H1 (cell line): ENCODE measurements around the gene RABEP2. TPM values are rescaled to one million over a fixed set of nuclear protein-coding genes. Genes with fewer than 3 reads are reported as not detected.

Experiments used
- CTCF ChIA-PET: fragments of 300-600 bp; sonication (Branson Sonifier 250); formaldehyde crosslinking; loops from one replicate; lab custom pipeline; 2021; ENCODE audit not compliant: partially characterized antibody; lab: Charles Lee
- POLR2A ChIA-PET: fragments of 300-600 bp; sonication (Branson Sonifier 250); formaldehyde crosslinking; loops from one replicate; lab custom pipeline; 2021; ENCODE audit warnings: inconsistent platforms; ENCODE audit not compliant: partially characterized antibody; lab: Charles Lee
- DNase-seq, 2 experiments: peaks; one replicate each; pipeline versions ENCODE4 v3.0.0 to v3.0.0-alpha.2; 2010 to 2022; ENCODE audit warnings: low spot score in 2 of 2, low read depth in 1 of 2, mixed read lengths in 1 of 2
- FAIRE-seq: peaks from 2 replicates; lab custom pipeline; 2011; peaks lifted over from hg19 to GRCh38; lab: Jason Lieb, UNC
- H2AFZ ChIP-seq: 2 replicates; pipeline ENCODE4 v1.8.1; 2012; ENCODE audit warnings: low read length, inconsistent platforms
- H2AK5ac ChIP-seq: 2 replicates; pipeline ENCODE4 v1.6.1; 2013; ENCODE audit warnings: low read depth, low read length
- H2BK120ac ChIP-seq: replicated peaks from 2 replicates; pipeline ENCODE3; 2013; ENCODE audit warnings: low read depth, low read length, inconsistent platforms
- H2BK12ac ChIP-seq: 2 replicates; pipeline ENCODE4 v1.6.1; 2013; ENCODE audit warnings: low read depth, low read length
- H2BK15ac ChIP-seq: 2 replicates; pipeline ENCODE4 v1.6.1; 2013; ENCODE audit warnings: low read length
- H2BK20ac ChIP-seq: 2 replicates; pipeline ENCODE4 v1.6.1; 2013; ENCODE audit warnings: low read length
- H2BK5ac ChIP-seq: 2 replicates; pipeline ENCODE4 v1.6.1; 2013; ENCODE audit warnings: low read depth, low read length
- H3K14ac ChIP-seq: 2 replicates; pipeline ENCODE4 v1.6.1; 2013; ENCODE audit warnings: inconsistent platforms; ENCODE audit not compliant: insufficient read length
- H3K18ac ChIP-seq: 2 replicates; pipeline ENCODE4 v1.6.1; 2013; ENCODE audit warnings: low read length; ENCODE audit errors: extremely low read depth
- H3K23ac ChIP-seq: 2 replicates; pipeline ENCODE4 v1.6.1; 2013; ENCODE audit warnings: inconsistent platforms; ENCODE audit not compliant: insufficient read length
- H3K23me2 ChIP-seq: 2 replicates; pipeline ENCODE4 v1.6.1; 2013; ENCODE audit warnings: low read depth, low read length
- H3K27ac ChIP-seq: 2 replicates; pipeline ENCODE4 v1.6.1; 2011; ENCODE audit warnings: low read depth, low read length, inconsistent platforms
- H3K27me3 ChIP-seq, 4 experiments: replicated peaks in 1 of 4; 1 replicate in 1 of 4; 2 replicates in 3 of 4; pipeline versions ENCODE4 v1.6.1 to v1.8.1; 2011 to 2013; ENCODE audit warnings: low read length in 3 of 4, mild to moderate bottlenecking in 3 of 4, inconsistent platforms in 2 of 4, mixed read lengths in 2 of 4, moderate library complexity in 1 of 4; ENCODE audit not compliant: control insufficient read depth in 3 of 4, insufficient read depth in 3 of 4; ENCODE audit errors: extremely low read depth in 1 of 4
- H3K36me3 ChIP-seq, 4 experiments: 2 replicates each; pipeline versions ENCODE4 v1.6.1 to v1.8.1; 2011 to 2013; ENCODE audit warnings: mild to moderate bottlenecking in 4 of 4, low read length in 3 of 4, moderate library complexity in 2 of 4, control low read depth in 1 of 4, inconsistent platforms in 1 of 4; ENCODE audit not compliant: insufficient read depth in 4 of 4, control insufficient read depth in 2 of 4
- H3K4ac ChIP-seq: replicated peaks from 2 replicates; pipeline ENCODE3; 2013; ENCODE audit warnings: low read length, low read depth, mixed read lengths, inconsistent platforms; ENCODE audit not compliant: insufficient read length
- H3K4me1 ChIP-seq, 4 experiments: replicated peaks in 1 of 4; 1 replicate in 1 of 4; 2 replicates in 3 of 4; pipeline versions ENCODE4 v1.6.1 to v1.8.1; 2011 to 2013; ENCODE audit warnings: low read length in 3 of 4, inconsistent platforms in 2 of 4, mixed read lengths in 1 of 4; ENCODE audit not compliant: insufficient read depth in 4 of 4, control insufficient read depth in 3 of 4
- H3K4me2 ChIP-seq, 2 experiments: 2 replicates each; pipeline versions ENCODE4 v1.6.1 to v1.8.1; 2011 to 2013; ENCODE audit warnings: low read depth in 2 of 2, low read length in 2 of 2, control low read depth in 1 of 2, inconsistent platforms in 1 of 2, mild to moderate bottlenecking in 1 of 2; ENCODE audit not compliant: insufficient read depth in 1 of 2
- H3K4me3 ChIP-seq, 4 experiments: fragments of 200-600, 300-600 bp in 1 of 4; sonication (generic), shearing (Covaris generic), sonication (Bioruptor Twin) in 1 of 4; 2 replicates each; pipeline versions ENCODE4 v1.5.1 to v1.8.1; 2011 to 2016; ENCODE audit warnings: low read length in 4 of 4, low read depth in 3 of 4, control low read depth in 2 of 4, inconsistent platforms in 2 of 4, mild to moderate bottlenecking in 2 of 4, mixed read lengths in 1 of 4, moderate library complexity in 1 of 4; ENCODE audit not compliant: insufficient read depth in 2 of 4; ENCODE audit errors: extremely low read depth in 1 of 4
- H3K56ac ChIP-seq: replicated peaks from 2 replicates; pipeline ENCODE3; 2013; ENCODE audit warnings: low read depth, mild to moderate bottlenecking, mixed read lengths, low read length, inconsistent platforms; ENCODE audit not compliant: insufficient read length
- H3K79me1 ChIP-seq: 2 replicates; pipeline ENCODE4 v1.6.1; 2013; ENCODE audit warnings: low read depth, low read length, control low read depth
- H3K79me2 ChIP-seq, 2 experiments: 2 replicates each; pipeline versions ENCODE4 v1.6.1 to v1.8.1; 2012 to 2013; ENCODE audit warnings: low read length in 2 of 2, mild to moderate bottlenecking in 2 of 2, inconsistent platforms in 1 of 2; ENCODE audit not compliant: insufficient read depth in 2 of 2, control insufficient read depth in 1 of 2
- H3K9ac ChIP-seq, 4 experiments: replicated peaks in 1 of 4; 1 replicate in 1 of 4; 2 replicates in 3 of 4; pipeline versions ENCODE4 v1.6.1 to v1.8.1; 2011 to 2013; ENCODE audit warnings: low read depth in 3 of 4, low read length in 3 of 4, control low read depth in 2 of 4, mild to moderate bottlenecking in 2 of 4, moderate library complexity in 2 of 4, inconsistent platforms in 1 of 4; ENCODE audit errors: extremely low read depth in 1 of 4
- H3K9me3 ChIP-seq, 2 experiments: 2 replicates each; pipeline versions ENCODE4 v1.6.1 to v1.8.1; 2012 to 2013; ENCODE audit warnings: mild to moderate bottlenecking in 2 of 2, moderate library complexity in 2 of 2, control low read depth in 1 of 2, inconsistent platforms in 1 of 2, low read depth in 1 of 2, low read length in 1 of 2, mixed read lengths in 1 of 2; ENCODE audit not compliant: insufficient read depth in 2 of 2
- H4K20me1 ChIP-seq, 2 experiments: replicated peaks in 1 of 2; 2 replicates each; pipeline versions ENCODE3 to v1.8.1; 2011 to 2013; ENCODE audit warnings: inconsistent platforms in 2 of 2, low read length in 2 of 2, mild to moderate bottlenecking in 1 of 2; ENCODE audit not compliant: insufficient read depth in 2 of 2, control insufficient read depth in 1 of 2
- H4K5ac ChIP-seq: 2 replicates; pipeline ENCODE4 v1.6.1; 2013; ENCODE audit warnings: low read length, low read depth, mixed read lengths, inconsistent platforms; ENCODE audit not compliant: insufficient read length
- H4K8ac ChIP-seq: 2 replicates; pipeline ENCODE4 v1.8.0; 2013; ENCODE audit warnings: mild to moderate bottlenecking, moderate library complexity, low read length, inconsistent platforms; ENCODE audit not compliant: insufficient read depth; ENCODE audit errors: extremely low read depth
- H4K91ac ChIP-seq: replicated peaks from 2 replicates; pipeline ENCODE3; 2013; ENCODE audit warnings: low read length, mixed read lengths, inconsistent platforms; ENCODE audit not compliant: insufficient read length
- EP300 ChIP-seq, 2 experiments: IDR thresholded peaks; 1 replicate in 1 of 2; 2 replicates in 1 of 2; pipeline ENCODE4 v1.6.1; 2011 to 2012; ENCODE audit warnings: low read depth in 2 of 2, low read length in 2 of 2, mild to moderate bottlenecking in 2 of 2, borderline replicate concordance in 1 of 2, inconsistent platforms in 1 of 2, moderate library complexity in 1 of 2
- HDAC6 ChIP-seq: IDR thresholded peaks from one replicate; pipeline ENCODE4 v1.7.1; 2012; ENCODE audit warnings: low read depth, mild to moderate bottlenecking, inconsistent platforms, low read length, moderate library complexity
- RFX5 ChIP-seq: IDR thresholded peaks from 2 replicates; pipeline ENCODE4 v1.6.1; 2011; ENCODE audit warnings: low read depth, low read length, improper control_type of control experiment, borderline replicate concordance
- RXRA ChIP-seq: IDR thresholded peaks from 2 replicates; pipeline ENCODE4 v1.6.1; 2011; ENCODE audit warnings: low read depth, mild to moderate bottlenecking, low read length, moderate library complexity; ENCODE audit not compliant: insufficient read depth
- SIRT6 ChIP-seq: IDR thresholded peaks from one replicate; pipeline ENCODE4 v1.7.1; 2012; ENCODE audit warnings: low read length, inconsistent platforms
- TCF12 ChIP-seq: IDR thresholded peaks from 2 replicates; pipeline ENCODE4 v1.6.1; 2011; ENCODE audit warnings: low read depth, mild to moderate bottlenecking, low read length
- TEAD4 ChIP-seq: IDR thresholded peaks from 2 replicates; pipeline ENCODE4 v1.6.1; 2012; ENCODE audit warnings: low read depth, low read length, inconsistent platforms, mixed read lengths
- polyA plus RNA-seq, 7 experiments: library from polyadenylated mRNA; depleted of rRNA in 3 of 7; stranded (reverse) in 5 of 7; unstranded in 2 of 7; fragments of >200 nt in 5 of 7; fragments of 200-250 nt in 2 of 7; gene quantifications; 1 replicate in 5 of 7; 2 replicates in 1 of 7; 4 replicates in 1 of 7; pipeline versions ENCODE4 v1.2.1 to v1.2.3, GENCODE V29; 2011 to 2013; ENCODE audit warnings: missing spikeins in 2 of 7, mixed read lengths in 2 of 7
- total RNA-seq: library from RNA; stranded (reverse); fragmentation: NEBNext Ultra II Directional; extraction: Animal tissue kit (Norgen Biotek cat#: 25700); gene quantifications from 2 replicates; pipeline ENCODE4 v1.2.1, GENCODE V29; 2021

Gene RABEP2
- total and polyA plus RNA-seq, 2 of the 8 experiments (the other 6 are each of a cell fraction or from before 2014, with no cell fraction given) = 10.4 to 14.9 TPM

- Histone ChIP-seq H4K5ac (no peak overlapping the region), H3K9me3 (no peaks in the 10 kb centered on the region), H2AK5ac (no peak overlapping the region), H2AFZ (no peak overlapping the region), H3K79me2 (no peaks in the 10 kb centered on the region), H3K4me2 (no peak overlapping the region), H2BK5ac (no peak overlapping the region), H3K27ac (no peak overlapping the region), H3K27me3 (no peaks in the 10 kb centered on the region), H3K14ac (no peak overlapping the region), H4K91ac (no peak overlapping the region), H2BK15ac (no peak overlapping the region), H3K23me2 (no peaks in the 10 kb centered on the region), H2BK120ac (no peak overlapping the region), H4K20me1 (peaks cover 0 to 2% of the 10 kb centered on the region in 2 experiments), H2BK20ac (no peak overlapping the region), H3K4me1 (no peaks in the 10 kb centered on the region), H3K23ac (no peak overlapping the region), H3K4me3 (no peak overlapping the region), H2BK12ac (no peak overlapping the region), H3K56ac (no peak overlapping the region), H3K18ac (no peak overlapping the region), H3K36me3 (peaks cover 0 to 9% (median 5%) of the 10 kb centered on the region in 4 experiments; a peak in 4 of 8 replicates), H4K8ac (no peak overlapping the region), H3K4ac (no peak overlapping the region), H3K9ac (no peak overlapping the region), H3K79me1 (no peaks in the 10 kb centered on the region)
- DNase-seq (no peak), FAIRE-seq (no peak)
- ChIA-PET POLR2A (interaction anchor here (0.7 to 1.7 kb wide), 4 partner anchors 9 to 51 kb away, joined by 3 to 5 read pairs (median 4); no protein-coding TSS in a partner anchor), CTCF (interaction anchor here (1.0 to 3.1 kb wide), 6 partner anchors 8 to 45 kb away, joined by 3 to 15 read pairs (median 4); no protein-coding TSS in a partner anchor)
- TF ChIP-seq RXRA (no peak), TEAD4 (no peak), EP300 (IDR thresholded peaks at IDR 0.05; ENCODE audit: borderline replicate concordance in 1 of 2, low read depth in 2 of 2, low read length in 2 of 2) (no peak), HDAC6 (no peak), RFX5 (no peak), SIRT6 (no peak), TCF12 (no peak)
- TF ChIP-seq, all 59 proteins: peak for 0
Observed at GRCh38 chr16:28915181-28915580, 9.9 kb downstream of the RABEP2 start.
